Activated effector memory CD4-positive, alpha-beta T cell treated with Interleukin-2 at 50 U/mL for 16 hours (primary cell): ENCODE data around the gene ADRA2B.

Experiments
- DNase-seq: peaks from one replicate; pipeline ENCODE4 v3.0.0-alpha.2; 2020

ADRA2B gene

GRCh38 chr2:96115631-96116423, 544 bp downstream of the ADRA2B start:
- no peak for DNase-seq

- DNase-seq: no peak
Observed at GRCh38 chr2:96114903-96115581, 1.3 kb downstream of the ADRA2B start.

- no peak for DNase-seq
Observed at GRCh38 chr2:96114546-96114902, 1.8 kb downstream of the ADRA2B start.

- no peak for DNase-seq
Observed at GRCh38 chr2:96113951-96114350, 2.4 kb downstream of the ADRA2B start.

- no peak for DNase-seq
Observed at GRCh38 chr2:96113367-96113677, 3.0 kb downstream of the ADRA2B start.

GRCh38 chr2:96112501-96113366, 3.6 kb downstream of the ADRA2B start:
- no peak for DNase-seq

GRCh38 chr2:96111823-96112500, 4.4 kb downstream of the ADRA2B start:
- no peak for DNase-seq

- DNase-seq: no peak
Observed at GRCh38 chr2:96111257-96111640, 5.1 kb downstream of the ADRA2B start.

GRCh38 chr2:96110621-96111256, 5.6 kb downstream of the ADRA2B start:
- DNase-seq: no peak

- no peak for DNase-seq
Observed at GRCh38 chr2:96109931-96110511, 6.3 kb downstream of the ADRA2B start.

GRCh38 chr2:96109361-96109680, 7.0 kb downstream of the ADRA2B start:
- DNase-seq: no peak

- DNase-seq: no peak
Observed at GRCh38 chr2:96108541-96109360, 7.6 kb downstream of the ADRA2B start.

GRCh38 chr2:96108151-96108540, 8.2 kb downstream of the ADRA2B start:
- no peak for DNase-seq

GRCh38 chr2:96107708-96108065, 8.7 kb downstream of the ADRA2B start:
- no peak for DNase-seq

GRCh38 chr2:96106991-96107707, 9.2 kb downstream of the ADRA2B start:
- no peak for DNase-seq

GRCh38 chr2:96105994-96106715, 10.2 kb downstream of the ADRA2B start:
- no peak for DNase-seq

- no peak for DNase-seq
Observed at GRCh38 chr2:96105152-96105915, 11.0 kb downstream of the ADRA2B start.

- no peak for DNase-seq
Observed at GRCh38 chr2:96104487-96104861, 11.9 kb downstream of the ADRA2B start.

GRCh38 chr2:96103761-96104486, 12.4 kb downstream of the ADRA2B start:
- no peak for DNase-seq
